Lower leg skin (tissue), 3 donors: ENCODE data around the gene YWHAE.

ENCODE experiments used
- POLR2A ChIP-seq, 2 donors: fragments of 450-650 bp; IDR thresholded peaks; one replicate each; pipeline ENCODE4 v1.6.1; 2016 to 2017; ENCODE audit warnings: antibody characterized with exemption in 2 of 2, mild to moderate bottlenecking in 1 of 2, moderate library complexity in 1 of 2
- TF ChIP-seq, protein P1 (sequence below), 3 donors: fragments of 450-650 bp; IDR thresholded peaks; one replicate each; pipeline ENCODE4 v1.5.1; 2016; ENCODE audit warnings: antibody characterized with exemption in 3 of 3, mild to moderate bottlenecking in 3 of 3, moderate library complexity in 2 of 3

DNA sequence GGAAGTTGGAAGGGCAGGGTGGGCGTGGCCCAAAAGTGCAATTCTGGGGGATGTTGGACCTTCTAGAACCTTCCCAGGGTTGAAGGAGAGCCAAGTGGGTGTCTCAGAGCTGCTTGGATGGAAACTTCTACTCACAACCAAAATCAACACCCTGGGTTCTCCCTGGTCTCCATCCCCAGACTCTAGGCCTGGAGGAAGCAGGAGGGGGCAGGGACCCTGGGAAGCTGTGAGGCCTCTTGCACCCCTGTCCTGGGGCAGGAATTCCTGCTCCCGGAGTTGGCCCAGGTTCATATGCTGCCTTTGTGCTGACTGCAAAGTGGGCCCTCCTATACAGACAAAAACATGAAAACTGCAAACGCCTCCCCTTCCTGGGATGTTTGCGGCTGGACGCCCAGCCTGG, 95.5 kb downstream of the YWHAE start:
- TF ChIP-seq, protein P1, sequence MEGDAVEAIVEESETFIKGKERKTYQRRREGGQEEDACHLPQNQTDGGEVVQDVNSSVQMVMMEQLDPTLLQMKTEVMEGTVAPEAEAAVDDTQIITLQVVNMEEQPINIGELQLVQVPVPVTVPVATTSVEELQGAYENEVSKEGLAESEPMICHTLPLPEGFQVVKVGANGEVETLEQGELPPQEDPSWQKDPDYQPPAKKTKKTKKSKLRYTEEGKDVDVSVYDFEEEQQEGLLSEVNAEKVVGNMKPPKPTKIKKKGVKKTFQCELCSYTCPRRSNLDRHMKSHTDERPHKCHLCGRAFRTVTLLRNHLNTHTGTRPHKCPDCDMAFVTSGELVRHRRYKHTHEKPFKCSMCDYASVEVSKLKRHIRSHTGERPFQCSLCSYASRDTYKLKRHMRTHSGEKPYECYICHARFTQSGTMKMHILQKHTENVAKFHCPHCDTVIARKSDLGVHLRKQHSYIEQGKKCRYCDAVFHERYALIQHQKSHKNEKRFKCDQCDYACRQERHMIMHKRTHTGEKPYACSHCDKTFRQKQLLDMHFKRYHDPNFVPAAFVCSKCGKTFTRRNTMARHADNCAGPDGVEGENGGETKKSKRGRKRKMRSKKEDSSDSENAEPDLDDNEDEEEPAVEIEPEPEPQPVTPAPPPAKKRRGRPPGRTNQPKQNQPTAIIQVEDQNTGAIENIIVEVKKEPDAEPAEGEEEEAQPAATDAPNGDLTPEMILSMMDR (IDR thresholded peaks at IDR 0.05) = no peak
- TF ChIP-seq POLR2A (IDR thresholded peaks at IDR 0.05) = no peak
